Left lung (tissue), 10 donors: ENCODE results near the gene KIAA1586. TPM values are rescaled to one million over a fixed set of nuclear protein-coding genes. Genes with fewer than 3 reads are reported as not detected.

Source experiments
- ATAC-seq: fragments of 200-7000 bp; cut with Tn5 transposase; one replicate; pipeline ENCODE4 v1.9.1; 2020; ENCODE audit warnings: moderate library complexity
- DNase-seq, 4 donors: peaks; one replicate each; pipeline ENCODE4 v3.0.0-alpha.2; 2013 to 2020
- H3K27ac ChIP-seq, 2 donors: fragments of 200-600 bp; sonication (generic) in 1 of 2; one replicate each; pipeline versions ENCODE4 v1.5.0 to v1.8.0; 2020 to 2021
- H3K27me3 ChIP-seq, 2 donors: fragments of 200-600 bp; sonication (generic) in 1 of 2; one replicate each; pipeline versions ENCODE4 v1.5.0 to v1.8.0; 2020 to 2021
- H3K36me3 ChIP-seq, 2 donors: fragments of 200-600 bp; sonication (generic) in 1 of 2; one replicate each; pipeline versions ENCODE4 v1.5.0 to v1.8.0; 2020 to 2021
- H3K4me1 ChIP-seq, 2 donors: fragments of 200-600 bp; one replicate each; pipeline ENCODE4 v1.8.0; 2021
- H3K4me3 ChIP-seq, 2 donors: fragments of 200-600 bp; sonication (generic) in 1 of 2; one replicate each; pipeline versions ENCODE4 v1.5.0 to v1.8.0; 2020 to 2021; ENCODE audit warnings: mild to moderate bottlenecking in 1 of 2
- H3K9me3 ChIP-seq, 2 donors: fragments of 200-600 bp; sonication (generic) in 1 of 2; one replicate each; pipeline versions ENCODE4 v1.5.0 to v1.8.0; 2020 to 2021
- CTCF ChIP-seq, 2 donors: fragments of 200-600 bp; sonication (generic) in 1 of 2; IDR thresholded peaks; one replicate each; pipeline versions ENCODE4 v1.5.0 to v1.8.0; 2021; ENCODE audit warnings: antibody characterized with exemption in 2 of 2
- intact Hi-C, 2 donors: fragments of 100-400 bp; cut with DNase I; formaldehyde crosslinking; loops; one replicate each; pipeline versions ENCODE4 v1.11.2 to v1.14.2; 2022
- polyA plus RNA-seq, 6 donors: library from polyadenylated mRNA; unstranded; fragments of 120-200 nt; gene quantifications; one replicate each; pipeline ENCODE4 v1.2.1, GENCODE V29; 2013; ENCODE audit not compliant: insufficient read length in 6 of 6
- total RNA-seq, 2 donors: library from RNA; stranded (reverse); fragmentation: NEBNext Ultra II Directional; extraction: Animal tissue kit (Norgen Biotek cat#: 25700); gene quantifications; one replicate each; pipeline ENCODE4 v1.2.1, GENCODE V29; 2021
- donor health status: DM: no; HTN: yes; CAD: no.
- donor health status: DM: no; HTN: no; CAD: no.

KIAA1586 gene
- total and polyA plus RNA-seq, 8 donors = 11.0 to 26.9 (median 24.3) TPM

DNA sequence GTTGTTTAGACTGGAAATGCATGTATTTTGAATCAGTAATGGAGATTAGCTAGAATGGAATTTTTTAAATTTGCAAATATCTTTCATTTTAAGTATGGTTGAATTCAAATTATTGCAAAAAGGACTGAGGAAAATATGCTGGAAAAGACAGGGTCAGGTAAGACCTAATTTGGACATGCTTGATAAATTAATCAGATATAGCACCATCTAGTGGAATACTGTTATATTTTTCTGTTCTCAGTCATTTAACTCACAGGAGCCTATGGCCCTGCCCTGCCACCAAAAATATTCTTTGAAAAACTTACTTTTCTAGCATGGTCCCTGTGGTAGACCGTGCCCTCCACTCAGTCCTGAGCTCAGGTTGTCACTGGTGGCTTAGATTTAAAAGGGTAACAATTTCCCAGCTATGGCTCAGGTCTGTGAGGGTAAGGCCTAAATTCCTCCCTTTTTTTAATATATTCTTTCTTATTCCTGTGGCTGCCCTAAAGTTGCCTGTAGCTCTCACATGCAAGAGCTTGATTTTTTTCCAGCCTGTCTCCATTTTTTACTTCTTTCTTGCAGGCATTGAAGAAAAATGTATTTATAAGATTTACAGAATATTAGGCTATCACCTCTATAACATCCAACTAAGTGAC, 25.3 kb upstream of the KIAA1586 start:
- Histone ChIP-seq H3K4me3 (no peak overlapping the region), H3K9me3 (peaks cover 0 to 20% of the 10 kb centered on the region in 2 donors), H3K4me1 (no peaks in the 10 kb centered on the region), H3K27ac (no peak overlapping the region), H3K36me3 (no peaks in the 10 kb centered on the region), H3K27me3 (no peaks in the 10 kb centered on the region)
- DNase-seq = peak in 2 of 4 donors; percentile 17 to 21
- peak; percentile 87 for ATAC-seq
- intact Hi-C loops = loop anchor here in 1 of 2 donors (10.0 kb wide), 1 partner anchor 116 kb away; no protein-coding TSS in a partner anchor
- TF ChIP-seq CTCF (IDR thresholded peaks at IDR 0.05) = peak; percentile 27 to 54

GRCh38 chr6:57024321-57024720, 22.2 kb upstream of the KIAA1586 start:
- ATAC-seq = no peak

DNA sequence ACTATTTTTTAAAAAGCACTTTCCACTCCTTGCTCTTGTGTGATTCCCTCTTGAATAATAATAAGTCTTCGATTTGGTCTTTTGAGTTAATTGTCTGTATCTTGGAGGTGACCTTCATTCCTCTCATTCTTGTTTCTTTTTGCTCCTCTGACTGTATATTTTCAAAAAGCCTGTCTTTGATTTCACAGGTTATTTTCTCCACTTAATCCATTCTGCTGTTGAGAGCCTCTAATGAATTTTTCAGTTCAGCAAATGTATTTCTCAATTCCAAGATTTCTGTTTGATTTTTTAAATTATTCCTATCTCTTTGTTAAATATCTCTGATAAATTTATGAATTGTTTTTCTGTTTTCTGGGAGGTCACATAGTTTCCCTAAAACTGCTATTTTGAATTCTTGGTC, 21.7 kb upstream of the KIAA1586 start:
- peaks cover 0 to 20% of the 10 kb centered on the region in 2 donors for H3K9me3 ChIP-seq
- no peak for DNase-seq
- no peak for ATAC-seq
- intact Hi-C loops = loop anchor here in 1 of 2 donors (10.0 kb wide), 1 partner anchor 120 kb away; no protein-coding TSS in a partner anchor
- H3K36me3 ChIP-seq = no peaks in the 10 kb centered on the region
- no peak for TF ChIP-seq CTCF (IDR thresholded peaks at IDR 0.05)
- H3K27ac ChIP-seq = no peak overlapping the region
- H3K27me3 ChIP-seq = no peaks in the 10 kb centered on the region
- H3K4me1 ChIP-seq = no peaks in the 10 kb centered on the region
- no peak overlapping the region for H3K4me3 ChIP-seq

More at GRCh38 chr6:57024321-57024720, 22.2 kb upstream of the KIAA1586 start:
- Histone ChIP-seq H3K27ac (no peak overlapping the region), H3K27me3 (no peaks in the 10 kb centered on the region), H3K4me3 (no peak overlapping the region), H3K36me3 (no peaks in the 10 kb centered on the region), H3K4me1 (no peaks in the 10 kb centered on the region), H3K9me3 (peaks cover 0 to 20% of the 10 kb centered on the region in 2 donors)
- TF ChIP-seq CTCF (IDR thresholded peaks at IDR 0.05) = no peak
- intact Hi-C loops = loop anchor here in 1 of 2 donors (10.0 kb wide), 1 partner anchor 120 kb away; no protein-coding TSS in a partner anchor
- no peak for DNase-seq

DNA sequence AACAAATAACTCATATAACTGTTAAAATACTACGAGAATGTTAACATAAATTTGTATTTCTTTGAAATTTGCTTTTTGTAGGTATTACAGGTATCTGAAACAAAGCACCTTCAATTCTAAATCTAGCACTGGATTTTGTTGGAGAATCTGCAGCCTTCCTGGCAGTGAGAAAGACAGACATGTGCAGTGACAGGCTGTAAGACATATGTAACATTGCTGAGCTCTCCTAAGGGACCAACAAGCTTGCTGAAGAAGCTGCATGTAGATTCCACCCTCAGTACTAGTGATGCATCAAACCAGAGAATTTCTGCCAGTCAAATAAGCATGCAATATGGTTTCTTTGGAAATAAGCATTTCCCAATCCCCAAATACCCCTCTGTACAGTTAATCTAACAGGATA, 20.5 kb upstream of the KIAA1586 start:
- no peaks in the 10 kb centered on the region for H3K27me3 ChIP-seq
- peaks cover 0 to 20% of the 10 kb centered on the region in 2 donors for H3K9me3 ChIP-seq
- DNase-seq (no peak), ATAC-seq (no peak)
- no peak overlapping the region for H3K27ac ChIP-seq
- intact Hi-C loops = loop anchor here in 1 of 2 donors (10.0 kb wide), 1 partner anchor 121 kb away; no protein-coding TSS in a partner anchor
- no peak overlapping the region for H3K4me3 ChIP-seq
- no peaks in the 10 kb centered on the region for H3K36me3 ChIP-seq
- no peak for TF ChIP-seq CTCF (IDR thresholded peaks at IDR 0.05)
- no peaks in the 10 kb centered on the region for H3K4me1 ChIP-seq

DNA sequence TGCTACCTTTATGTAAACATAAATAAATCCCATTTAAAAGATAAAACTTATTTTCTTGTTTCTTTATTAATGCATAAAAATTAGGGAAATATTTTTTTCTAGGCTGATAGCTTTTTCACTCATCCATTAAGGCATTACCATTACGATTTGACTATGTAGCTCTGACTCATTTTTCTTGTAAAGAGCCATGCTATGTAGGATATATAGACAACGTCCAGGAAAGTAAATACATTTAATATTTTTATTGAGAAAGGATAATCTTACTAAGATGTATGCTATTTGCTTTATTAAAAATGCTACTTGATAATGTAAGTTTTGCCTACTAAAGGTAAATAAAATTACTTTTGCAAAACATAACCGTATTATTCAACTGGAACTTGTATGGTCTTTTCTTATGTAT, 19.2 kb upstream of the KIAA1586 start:
- no peak for ATAC-seq
- Histone ChIP-seq H3K27me3 (no peaks in the 10 kb centered on the region), H3K9me3 (peaks cover 0 to 20% of the 10 kb centered on the region in 2 donors), H3K27ac (no peak overlapping the region), H3K4me3 (no peak overlapping the region), H3K36me3 (no peaks in the 10 kb centered on the region), H3K4me1 (no peaks in the 10 kb centered on the region)
- TF ChIP-seq CTCF (IDR thresholded peaks at IDR 0.05) = no peak
- intact Hi-C loops = loop anchor here in 1 of 2 donors (10.0 kb wide), 1 partner anchor 122 kb away; no protein-coding TSS in a partner anchor
- DNase-seq = no peak
